Gastrocnemius medialis (tissue), 4 donors: ENCODE results near the gene SLC66A3. TPM values are rescaled to one million over a fixed set of nuclear protein-coding genes. Genes with fewer than 3 reads are reported as not detected.

Source experiments
- ATAC-seq, 2 donors: fragments of 150-250 bp; one replicate each; pipeline ENCODE4 v1.9.1; 2016
- DNase-seq, 2 donors: peaks; one replicate each; pipeline ENCODE4 v3.0.0-alpha.2; 2019
- H3K27ac ChIP-seq, 4 donors: fragments of 200-600 bp; sonication (generic); 1 replicate in 1 of 4; 2 replicates in 3 of 4; pipeline ENCODE4 v1.5.1; 2016 to 2018; ENCODE audit warnings: mild to moderate bottlenecking in 2 of 4, moderate library complexity in 1 of 4
- H3K27me3 ChIP-seq, 3 donors: fragments of 200-600 bp; sonication (generic) in 2 of 3; 1 replicate in 1 of 3; 2 replicates in 2 of 3; pipeline versions ENCODE4 v1.5.1 to v1.6.0; 2016 to 2019; ENCODE audit warnings: mild to moderate bottlenecking in 1 of 3, moderate library complexity in 1 of 3
- H3K36me3 ChIP-seq, 2 donors: fragments of 200-600 bp; sonication (generic) in 1 of 2; one replicate each; pipeline ENCODE4 v1.5.1; 2017 to 2018
- H3K4me1 ChIP-seq, 2 donors: fragments of 200-600 bp; sonication (generic) in 1 of 2; one replicate each; pipeline ENCODE4 v1.5.1; 2016 to 2017; ENCODE audit warnings: mild to moderate bottlenecking in 2 of 2
- H3K4me3 ChIP-seq, 4 donors: fragments of 200-600 bp; sonication (generic) in 3 of 4; 1 replicate in 1 of 4; 2 replicates in 3 of 4; pipeline ENCODE4 v1.5.1; 2016 to 2019; ENCODE audit warnings: mild to moderate bottlenecking in 2 of 4
- H3K9me3 ChIP-seq, 3 donors: fragments of 200-600 bp; sonication (generic) in 2 of 3; 1 replicate in 1 of 3; 2 replicates in 2 of 3; pipeline ENCODE4 v1.5.1; 2016 to 2019
- CTCF ChIP-seq, 5 experiments: fragments of 450-650 bp in 3 of 5; fragments of 200-600 bp in 2 of 5; sonication (generic) in 2 of 5; IDR thresholded peaks in 4 of 5; conservative IDR thresholded peaks in 1 of 5; 1 replicate in 4 of 5; 2 replicates in 1 of 5; pipeline ENCODE4 v1.5.1; 2016 to 2019; ENCODE audit warnings: antibody characterized with exemption in 5 of 5, mild to moderate bottlenecking in 3 of 5, moderate library complexity in 3 of 5
- POLR2A ChIP-seq, 2 donors: fragments of 450-650 bp; IDR thresholded peaks; one replicate each; pipeline ENCODE4 v1.6.1; 2017; ENCODE audit warnings: antibody characterized with exemption in 2 of 2, mild to moderate bottlenecking in 2 of 2, moderate library complexity in 2 of 2
- in situ Hi-C, 4 donors: fragments of 200-750 bp; cut with MboI; loops; one replicate each; pipeline versions ENCODE4 v1.15.0 to v1.8.0; 2017; ENCODE audit warnings: low sequenced_read_pairs in 4 of 4
- intact Hi-C: fragments of 100-400 bp; cut with DNase I; formaldehyde crosslinking; loops from one replicate; pipeline ENCODE4 v1.15.1; 2023; ENCODE audit warnings: low total_unique reads
- total RNA-seq, 4 donors: library from RNA; depleted of rRNA; stranded (reverse); fragments of >200 nt; gene quantifications; one replicate each; pipeline versions ENCODE4 v1.1.0 to v1.2.3, GENCODE V29; 2016

The SLC66A3 gene
- total RNA-seq, result 10 to 100 TPM; 10.6 to 29.2 (median 16.0) TPM

- Histone ChIP-seq H3K36me3 (no peaks in the 10 kb centered on the region), H3K4me1 (peaks cover 3 to 5% of the 10 kb centered on the region in 2 donors), H3K27me3 (no peaks in the 10 kb centered on the region), H3K4me3 (peak within 1 kb of the TSS; percentile 69 to 99 (median 82)), H3K27ac (peak within 1 kb of the TSS; percentile 87 to 96 (median 91)), H3K9me3 (no peaks in the 10 kb centered on the region)
- ATAC-seq (peak; percentile 76 to 78), DNase-seq (no peak)
- no peak for TF ChIP-seq CTCF (IDR thresholded peaks at IDR 0.05 in 4 of 5, conservative IDR thresholded peaks at IDR 0.05 in 1 of 5)
- peak; percentile 71 to 81 for TF ChIP-seq POLR2A (IDR thresholded peaks at IDR 0.05)
- intact Hi-C loops, result loop anchor here (1.0 kb wide), 2 partner anchors 23 to 189 kb away; partner anchors contain the start of gene ROCK2
- in situ Hi-C loops, result no loop called here
These were observed at the start of gene SLC66A3 for GRCh38 chr2:11155381-11156035. TSS of gene SLC66A3 (plus strand) at chr2:11155467. CDS start at chr2:11155547, 80 bp downstream.

GRCh38 chr2:11109002-11109401 is 46.3 kb upstream of the SLC66A3 start:
- H3K36me3 ChIP-seq, result no peaks in the 10 kb centered on the region
- in situ Hi-C loops, result no loop called here
- no peak for DNase-seq
- ATAC-seq, result no peak
- no peak overlapping the region for H3K4me3 ChIP-seq
- no peak for TF ChIP-seq POLR2A (IDR thresholded peaks at IDR 0.05)
- TF ChIP-seq CTCF (IDR thresholded peaks at IDR 0.05 in 4 of 5, conservative IDR thresholded peaks at IDR 0.05 in 1 of 5), result no peak
- no peak overlapping the region for H3K27ac ChIP-seq
- H3K4me1 ChIP-seq, result no peaks in the 10 kb centered on the region
- intact Hi-C loops, result no loop called here
- peaks cover 0 to 11% (median 4%) of the 10 kb centered on the region in 3 donors for H3K27me3 ChIP-seq
- H3K9me3 ChIP-seq, result no peaks in the 10 kb centered on the region

- intact Hi-C loops (no loop called here), in situ Hi-C loops (no loop called here)
- TF ChIP-seq POLR2A (IDR thresholded peaks at IDR 0.05) (no peak), CTCF (IDR thresholded peaks at IDR 0.05 in 4 of 5, conservative IDR thresholded peaks at IDR 0.05 in 1 of 5) (no peak)
- DNase-seq (no peak), ATAC-seq (no peak)
- H3K9me3 ChIP-seq, result no peaks in the 10 kb centered on the region
- no peak overlapping the region for H3K4me3 ChIP-seq
- H3K36me3 ChIP-seq, result no peaks in the 10 kb centered on the region
- H3K27ac ChIP-seq, result no peak overlapping the region
- H3K27me3 ChIP-seq, result peaks cover 0 to 11% (median 4%) of the 10 kb centered on the region in 3 donors
- H3K4me1 ChIP-seq, result no peaks in the 10 kb centered on the region
These were observed 42.3 kb upstream of the SLC66A3 start for GRCh38 chr2:11112870-11113428.

- Histone ChIP-seq H3K27ac (no peak overlapping the region), H3K36me3 (no peaks in the 10 kb centered on the region), H3K27me3 (no peaks in the 10 kb centered on the region), H3K4me3 (no peak overlapping the region), H3K9me3 (no peaks in the 10 kb centered on the region), H3K4me1 (no peaks in the 10 kb centered on the region)
- intact Hi-C loops (no loop called here), in situ Hi-C loops (no loop called here)
- DNase-seq (no peak), ATAC-seq (no peak)
- no peak for TF ChIP-seq POLR2A (IDR thresholded peaks at IDR 0.05)
- TF ChIP-seq CTCF (IDR thresholded peaks at IDR 0.05 in 4 of 5, conservative IDR thresholded peaks at IDR 0.05 in 1 of 5), result no peak
These were observed 37.5 kb upstream of the SLC66A3 start for GRCh38 chr2:11117776-11118175.
